Spleen (tissue), 7 donors: ENCODE results near the gene HINT2.

Experiments used
- POLR2A ChIP-seq, 3 donors: fragments of 450-650 bp; IDR thresholded peaks; one replicate each; pipeline ENCODE4 v1.5.1; 2017; ENCODE audit warnings: antibody characterized with exemption in 3 of 3, mild to moderate bottlenecking in 1 of 3
- TF ChIP-seq, protein P1 (sequence below), 11 experiments: fragments of 200-600 bp in 7 of 11; fragments of 450-650 bp in 4 of 11; sonication (generic) in 4 of 11; IDR thresholded peaks in 8 of 11; conservative IDR thresholded peaks in 3 of 11; 1 replicate in 7 of 11; 2 replicates in 4 of 11; pipeline versions ENCODE4 v1.4.0 to v1.8.0; 2016 to 2021; ENCODE audit warnings: antibody characterized with exemption in 11 of 11, inconsistent platforms in 4 of 11, mild to moderate bottlenecking in 1 of 11
- donor health status: DM: no; HTN: no; CAD: no; lungs with moderate emphysema.
- donor health status: DM: no; HTN: no; CAD: no.
- donor health status: DM: no; HTN: no; CAD: no.

DNA sequence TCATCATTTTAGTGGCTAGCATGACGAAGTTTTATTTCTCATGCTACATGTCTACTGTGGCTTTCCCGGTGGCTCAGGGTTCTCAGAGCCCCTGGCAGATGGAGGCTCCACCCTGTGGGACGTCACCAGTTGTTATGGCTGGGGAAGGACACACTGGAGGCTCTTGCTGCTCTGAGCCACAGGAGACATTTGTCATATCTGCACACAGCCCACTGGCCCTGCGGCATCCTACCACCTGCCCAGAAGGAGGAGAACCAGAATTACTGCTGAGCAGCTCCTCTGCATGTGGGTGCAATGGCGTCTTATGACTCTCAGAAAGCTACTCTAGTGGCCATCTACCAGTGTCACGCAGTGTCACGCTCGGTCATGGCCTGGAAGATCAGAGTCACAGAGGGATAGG lies 48.7 kb upstream of the HINT2 start:
- no peak for TF ChIP-seq POLR2A (IDR thresholded peaks at IDR 0.05)
- TF ChIP-seq, protein P1, sequence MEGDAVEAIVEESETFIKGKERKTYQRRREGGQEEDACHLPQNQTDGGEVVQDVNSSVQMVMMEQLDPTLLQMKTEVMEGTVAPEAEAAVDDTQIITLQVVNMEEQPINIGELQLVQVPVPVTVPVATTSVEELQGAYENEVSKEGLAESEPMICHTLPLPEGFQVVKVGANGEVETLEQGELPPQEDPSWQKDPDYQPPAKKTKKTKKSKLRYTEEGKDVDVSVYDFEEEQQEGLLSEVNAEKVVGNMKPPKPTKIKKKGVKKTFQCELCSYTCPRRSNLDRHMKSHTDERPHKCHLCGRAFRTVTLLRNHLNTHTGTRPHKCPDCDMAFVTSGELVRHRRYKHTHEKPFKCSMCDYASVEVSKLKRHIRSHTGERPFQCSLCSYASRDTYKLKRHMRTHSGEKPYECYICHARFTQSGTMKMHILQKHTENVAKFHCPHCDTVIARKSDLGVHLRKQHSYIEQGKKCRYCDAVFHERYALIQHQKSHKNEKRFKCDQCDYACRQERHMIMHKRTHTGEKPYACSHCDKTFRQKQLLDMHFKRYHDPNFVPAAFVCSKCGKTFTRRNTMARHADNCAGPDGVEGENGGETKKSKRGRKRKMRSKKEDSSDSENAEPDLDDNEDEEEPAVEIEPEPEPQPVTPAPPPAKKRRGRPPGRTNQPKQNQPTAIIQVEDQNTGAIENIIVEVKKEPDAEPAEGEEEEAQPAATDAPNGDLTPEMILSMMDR (IDR thresholded peaks at IDR 0.05 in 8 of 11, conservative IDR thresholded peaks at IDR 0.05 in 3 of 11) = no peak
